Astrocyte of the hippocampus (primary cell): Measurements from ENCODE around the gene ZCCHC24.
"Not testable (repeated sequence)": the region's sequence is repeated elsewhere in the genome, so short reads cannot be mapped to it uniquely, and the experiment has no call there.

Experiments
- DNase-seq: peaks from one replicate; pipeline ENCODE4 v3.0.0; 2011; ENCODE audit warnings: low read depth, low spot score

ZCCHC24 gene

DNA sequence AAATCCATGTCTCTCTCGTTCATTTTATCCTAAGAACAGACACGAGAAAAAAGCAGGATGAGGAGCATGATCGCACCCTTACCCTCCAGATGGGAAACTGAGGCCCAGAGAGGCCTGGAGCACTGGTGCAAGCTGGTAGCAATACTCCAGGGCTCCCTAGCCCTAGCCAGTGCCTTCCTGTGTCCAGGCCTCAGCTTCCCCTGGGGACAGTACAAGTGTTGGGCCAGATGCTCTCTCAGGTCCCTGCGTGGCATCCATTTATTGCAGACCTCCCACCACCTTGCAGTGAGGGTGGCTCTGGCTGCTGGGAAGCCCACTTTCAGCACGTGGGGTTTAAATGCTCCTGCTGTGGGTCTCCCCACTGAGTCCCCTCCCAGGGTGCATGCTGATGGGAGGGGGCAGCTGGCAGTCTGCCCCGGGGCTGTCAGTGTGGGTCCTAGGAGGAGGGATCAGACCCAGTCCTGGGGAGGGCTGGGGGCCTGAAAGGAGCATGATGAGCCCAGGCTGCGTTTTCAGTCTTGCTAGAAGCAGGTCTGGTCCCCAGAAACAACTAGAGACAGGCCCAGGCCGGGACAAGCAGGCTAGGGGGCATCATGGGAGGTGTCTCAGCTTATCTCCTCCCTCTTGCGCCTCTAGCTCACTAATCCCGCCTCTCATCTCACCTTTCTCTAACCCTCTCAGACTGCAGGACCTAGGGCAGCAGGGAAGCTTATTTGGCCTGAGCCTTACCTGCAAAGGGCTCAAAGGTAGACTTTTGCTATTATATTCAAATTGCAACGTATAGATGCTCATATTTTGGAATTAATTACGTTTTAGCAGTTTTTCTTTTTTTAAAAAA is 98.8 kb downstream of the ZCCHC24 start:
- DNase-seq: no peak

DNA sequence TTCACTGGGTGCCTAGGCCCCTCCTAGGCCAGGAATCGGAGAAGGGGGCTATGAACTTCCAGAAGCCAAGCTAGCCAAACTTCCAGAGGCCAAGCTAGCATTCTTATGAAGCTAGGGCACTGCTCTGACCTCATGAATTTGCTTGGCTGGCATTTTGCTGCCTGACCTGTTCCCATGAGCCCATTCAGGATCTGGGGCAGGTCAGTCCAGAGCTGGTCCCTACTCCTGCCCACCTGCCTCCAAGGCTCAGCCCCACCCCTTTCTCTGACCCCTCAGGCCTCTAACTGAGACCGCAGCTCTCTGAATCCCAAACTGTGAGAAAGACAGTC is 99.4 kb downstream of the ZCCHC24 start:
- DNase-seq: no peak

DNA sequence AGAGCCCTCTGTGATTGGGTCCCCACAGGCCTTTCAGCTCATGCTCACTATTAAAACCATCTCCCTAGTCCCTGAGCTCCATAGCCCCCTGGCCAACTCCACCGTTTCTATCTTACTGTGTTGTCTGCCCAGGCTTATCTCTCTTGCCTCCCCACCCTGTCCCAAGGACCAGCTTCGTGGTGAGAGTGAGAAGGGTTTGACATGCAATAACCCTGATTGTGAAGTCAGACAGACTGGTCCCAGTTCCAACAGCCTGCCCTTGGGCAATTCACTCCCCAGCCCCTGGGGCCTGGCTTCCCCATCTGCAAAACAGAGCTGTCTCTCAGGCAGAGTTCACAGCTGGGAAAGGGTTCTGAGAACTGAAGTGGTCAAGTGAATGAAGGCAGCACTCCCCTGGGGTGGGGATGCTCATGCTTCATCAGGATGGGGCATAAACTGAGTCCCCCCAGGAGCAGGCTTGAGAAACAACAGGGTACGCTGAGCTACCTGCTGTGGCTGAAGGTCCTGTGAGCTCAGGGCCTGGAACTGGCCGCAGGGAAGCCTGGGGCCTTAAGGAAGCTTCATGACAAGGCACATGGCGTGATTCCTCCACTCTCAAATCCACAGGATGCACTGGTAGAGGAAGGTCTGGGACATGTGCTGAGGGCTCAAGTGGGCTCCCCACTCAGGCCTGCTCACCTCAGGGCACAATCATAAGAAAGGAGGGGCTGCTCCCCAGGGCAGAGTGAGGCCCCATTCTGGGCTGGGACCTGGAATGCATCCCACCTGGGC is 100.0 kb downstream of the ZCCHC24 start:
- no peak for DNase-seq

DNA sequence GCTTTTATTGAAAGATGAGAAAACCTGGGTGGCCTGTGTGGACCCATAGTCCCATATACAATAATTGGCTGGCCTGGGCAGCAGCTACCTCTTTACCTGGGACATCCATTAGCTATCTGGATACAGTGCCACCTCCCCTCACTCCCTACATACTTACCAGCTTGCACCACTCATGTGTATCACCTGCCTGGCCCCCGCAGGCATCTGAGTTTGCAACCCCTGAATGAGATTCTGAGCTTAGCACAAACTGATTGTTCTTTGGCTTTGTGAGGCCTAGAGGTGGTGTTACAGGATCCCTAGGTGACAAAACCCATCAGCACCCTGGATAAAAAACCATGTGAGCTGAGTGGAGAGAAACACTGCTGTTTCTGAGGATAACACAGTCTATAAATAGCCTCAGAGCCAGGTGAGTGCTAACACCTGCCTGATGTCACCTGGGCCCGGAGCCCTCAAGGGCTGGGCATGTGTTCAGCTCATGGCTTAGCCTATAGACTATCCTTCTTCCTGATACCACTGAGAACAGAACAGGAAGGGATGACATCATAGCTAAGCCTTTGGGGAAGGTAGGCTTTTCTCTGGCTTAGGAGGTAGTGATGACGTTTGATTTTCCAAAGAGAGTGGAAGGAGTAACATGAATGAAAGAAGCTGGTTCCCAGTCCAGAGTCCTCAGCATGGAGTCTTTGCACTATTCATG is 100.8 kb downstream of the ZCCHC24 start:
- no peak for DNase-seq

DNA sequence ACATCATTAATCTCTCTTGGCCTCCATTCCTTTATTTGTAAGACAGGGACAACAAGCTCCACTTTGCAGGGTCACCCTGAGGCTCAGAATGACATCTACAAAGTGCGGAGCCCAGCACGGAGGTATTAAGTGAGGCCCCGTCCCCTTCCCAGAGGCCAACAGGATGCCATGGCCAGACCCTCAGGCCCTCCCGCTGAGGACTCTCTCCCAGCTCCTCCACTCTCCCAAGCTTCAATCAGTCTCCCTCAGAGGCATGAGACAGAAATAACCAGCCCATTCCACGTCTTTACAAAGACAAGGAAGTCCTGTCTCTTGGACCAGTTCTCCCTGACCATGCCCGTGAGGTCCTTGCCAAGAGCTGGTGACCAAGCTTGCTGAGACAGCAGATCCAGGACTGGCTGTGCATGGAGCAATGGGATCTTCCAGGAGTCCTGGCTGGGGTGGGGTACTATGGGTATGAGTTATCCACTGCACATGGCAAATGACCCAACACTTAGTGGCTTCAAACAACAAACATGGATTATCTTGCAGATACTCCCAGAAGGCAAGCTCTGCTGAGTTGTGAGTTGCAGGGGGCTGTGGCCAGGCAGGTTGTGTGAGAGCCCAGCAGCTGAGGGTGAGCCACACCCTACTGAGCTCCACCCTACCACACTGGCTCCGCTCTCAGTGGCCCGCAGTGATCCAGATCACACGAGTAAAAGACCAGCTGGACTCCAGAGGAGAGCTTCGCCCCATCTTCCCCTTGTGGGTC is 102.4 kb downstream of the ZCCHC24 start:
- DNase-seq: no peak

DNA sequence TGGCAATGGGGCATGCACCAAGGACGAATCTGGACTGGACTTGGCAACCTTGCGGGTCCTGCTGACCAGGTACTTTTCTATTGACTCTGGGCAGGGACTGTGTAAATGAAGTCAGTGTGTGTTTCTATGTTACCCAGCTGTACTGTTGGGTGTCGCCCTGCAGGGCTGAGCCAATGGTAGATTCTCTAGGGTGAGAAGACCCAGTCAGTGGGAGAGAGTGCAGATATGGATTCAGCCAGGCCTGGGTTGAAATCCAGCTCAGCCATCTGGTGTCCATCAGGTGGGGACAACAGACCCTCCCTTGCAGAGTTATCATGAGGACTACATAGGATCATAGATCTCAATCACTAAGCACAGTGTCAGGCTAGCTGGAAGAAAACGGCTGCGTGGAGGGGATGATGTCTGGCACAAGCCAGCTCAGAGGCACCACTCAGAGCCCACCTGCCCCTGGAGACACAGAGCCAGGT is 103.1 kb downstream of the ZCCHC24 start:
- DNase-seq: no peak

DNA sequence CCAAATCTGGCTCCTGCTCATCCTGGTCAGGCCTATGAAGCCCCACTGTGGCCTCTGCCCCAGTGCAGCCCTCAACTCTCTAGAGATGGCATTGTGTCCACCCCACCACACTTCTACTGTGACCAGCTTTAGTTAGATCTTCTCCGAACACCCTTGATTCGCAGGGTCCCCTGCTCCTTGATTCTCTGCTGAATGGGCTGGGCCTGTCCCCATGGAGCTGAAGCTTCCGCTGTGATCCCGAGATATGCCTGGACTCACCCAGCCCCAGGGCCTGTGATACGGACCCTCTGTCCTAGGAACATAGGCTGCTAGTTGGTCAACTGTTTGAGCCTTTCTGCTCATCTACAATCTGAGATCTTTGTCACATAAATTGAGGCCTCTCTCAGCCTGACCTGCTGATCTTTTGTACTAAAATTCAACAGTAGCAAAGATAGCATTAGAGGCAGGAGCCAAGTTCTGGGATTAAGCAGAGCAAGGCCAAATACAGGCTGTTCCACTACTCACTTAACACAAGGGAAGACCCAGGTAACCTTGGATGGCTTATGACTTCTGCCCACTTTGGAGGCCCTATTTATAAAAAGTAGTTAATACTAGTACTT is 104.7 kb downstream of the ZCCHC24 start:
- no peak for DNase-seq

DNA sequence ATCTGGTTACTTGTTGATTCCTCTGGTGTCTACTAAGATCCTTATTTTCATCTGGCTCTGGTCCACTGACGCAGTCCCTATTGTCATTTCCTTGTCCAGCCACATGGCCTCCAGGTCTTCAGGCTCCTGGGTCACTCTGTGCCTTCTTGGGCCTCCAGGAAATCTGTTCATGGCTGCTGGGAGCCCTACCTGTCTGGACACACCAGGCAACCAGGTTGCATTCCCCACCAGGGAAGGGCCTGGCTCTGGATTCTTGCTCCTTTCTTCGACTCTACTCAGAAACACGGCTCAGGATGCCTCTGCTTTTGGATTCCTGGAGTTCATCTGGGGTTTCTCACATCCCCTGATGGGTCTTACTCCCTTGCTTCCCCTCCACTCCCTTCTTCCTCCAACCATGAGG is 106.2 kb downstream of the ZCCHC24 start:
- no peak for DNase-seq

DNA sequence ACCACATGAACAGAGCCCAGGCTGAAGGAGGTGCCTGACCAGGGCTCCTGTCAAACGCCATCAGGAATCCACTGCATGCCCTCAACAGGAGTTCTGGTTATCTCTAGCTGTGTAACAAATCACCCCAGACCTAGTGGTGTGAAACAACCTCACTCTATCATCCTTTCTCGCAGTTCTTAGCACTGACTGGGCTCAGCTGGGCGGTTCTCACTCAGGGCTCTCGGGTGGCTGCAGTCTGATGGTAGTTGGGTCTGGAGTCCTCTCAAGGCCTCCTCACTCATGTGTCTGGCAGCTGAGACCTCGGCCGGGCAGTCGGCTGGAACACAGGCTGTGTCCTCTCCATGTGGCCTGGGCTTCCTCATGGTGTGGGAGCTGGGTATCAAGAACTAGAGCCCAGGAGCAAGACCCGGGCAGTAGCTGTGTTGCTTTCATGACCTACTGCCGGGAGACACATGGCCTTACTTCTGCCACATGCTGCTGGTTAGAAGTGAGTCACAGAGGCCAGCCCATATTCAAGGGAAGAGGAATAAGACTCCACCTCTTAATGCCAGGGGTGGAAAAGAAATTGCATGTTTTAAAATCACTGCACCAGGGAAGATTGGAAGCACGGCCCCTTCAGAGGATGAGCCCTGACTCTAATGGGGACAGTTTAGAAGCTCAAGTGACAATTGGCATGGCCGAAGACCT is 107.5 kb downstream of the ZCCHC24 start:
- DNase-seq: not testable (repeated sequence)

DNA sequence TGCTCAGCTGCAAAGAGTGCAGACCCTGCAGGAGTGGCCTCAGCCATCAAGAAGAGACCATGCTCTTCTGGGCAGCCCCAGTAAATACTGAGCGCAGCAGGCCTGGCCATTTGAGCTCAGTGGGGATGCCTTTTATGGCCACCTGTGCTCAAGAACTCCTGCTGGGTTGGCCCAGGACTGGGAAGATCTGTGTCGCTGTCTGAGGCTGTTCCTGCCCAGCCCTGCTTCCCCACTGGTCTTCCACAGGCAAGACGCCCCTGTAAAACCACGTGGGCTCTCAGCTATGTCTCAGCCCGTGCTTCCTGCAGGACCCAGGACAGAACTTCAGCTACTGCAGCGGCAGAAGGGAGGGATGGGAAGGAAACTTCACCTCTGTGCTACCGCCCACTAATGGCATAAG is 108.7 kb downstream of the ZCCHC24 start:
- no peak for DNase-seq

DNA sequence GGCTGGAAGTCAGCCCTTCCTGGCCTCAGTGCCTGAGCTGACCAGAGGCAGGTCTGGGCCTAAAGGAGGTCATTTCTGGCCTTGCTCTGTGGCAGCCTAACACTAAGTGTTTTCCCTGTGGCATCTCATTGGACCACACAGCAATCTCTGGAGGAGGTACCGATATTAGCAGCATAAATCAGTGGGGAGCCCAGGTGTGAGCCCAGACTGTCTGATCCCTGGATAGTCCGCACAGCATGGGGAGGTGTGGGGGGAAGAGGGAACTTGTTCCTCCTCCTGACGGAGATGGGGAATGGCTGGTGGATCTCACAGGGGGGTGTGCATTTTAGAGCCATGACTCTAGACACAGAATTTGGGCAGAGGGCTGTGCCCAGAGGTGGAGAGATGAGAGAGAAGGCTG is 109.1 kb downstream of the ZCCHC24 start:
- DNase-seq: no peak

DNA sequence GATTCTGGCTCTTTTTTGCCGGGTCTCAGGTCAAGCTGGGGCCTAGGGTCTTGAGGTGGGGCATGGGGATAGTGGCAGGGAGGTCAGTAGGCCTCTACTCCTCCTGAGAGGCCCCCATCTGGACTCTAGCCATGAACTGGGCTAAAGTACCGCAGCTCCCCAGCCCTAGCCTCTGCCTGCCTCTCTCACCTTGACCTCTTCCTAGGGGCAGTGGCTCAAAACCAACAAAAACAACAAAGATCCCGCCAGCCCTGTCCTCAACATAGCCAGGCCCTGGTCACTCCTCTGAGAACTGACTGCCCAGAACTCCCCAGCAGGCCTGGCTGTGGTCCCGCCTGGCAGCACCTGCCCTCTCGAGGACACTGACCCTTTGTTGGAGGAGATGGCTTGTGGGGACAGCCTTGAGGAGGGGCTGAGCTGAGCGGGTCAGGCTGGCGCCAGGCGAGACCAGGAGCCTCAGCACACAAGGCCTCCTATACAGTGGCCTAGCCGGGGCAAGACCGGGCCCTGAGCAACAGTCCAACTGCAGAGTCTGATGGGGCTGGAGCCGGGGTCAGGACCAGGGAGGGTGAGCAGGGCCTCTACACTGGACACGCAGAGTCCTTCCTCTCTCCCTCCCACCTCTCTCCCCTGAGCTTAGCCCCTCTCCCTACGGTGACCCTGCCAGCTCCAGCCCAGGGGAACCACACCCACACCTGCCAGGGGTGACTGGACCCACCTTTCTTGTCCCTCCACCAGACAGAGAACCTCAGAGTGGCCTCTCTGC is 109.8 kb downstream of the ZCCHC24 start:
- no peak for DNase-seq

DNA sequence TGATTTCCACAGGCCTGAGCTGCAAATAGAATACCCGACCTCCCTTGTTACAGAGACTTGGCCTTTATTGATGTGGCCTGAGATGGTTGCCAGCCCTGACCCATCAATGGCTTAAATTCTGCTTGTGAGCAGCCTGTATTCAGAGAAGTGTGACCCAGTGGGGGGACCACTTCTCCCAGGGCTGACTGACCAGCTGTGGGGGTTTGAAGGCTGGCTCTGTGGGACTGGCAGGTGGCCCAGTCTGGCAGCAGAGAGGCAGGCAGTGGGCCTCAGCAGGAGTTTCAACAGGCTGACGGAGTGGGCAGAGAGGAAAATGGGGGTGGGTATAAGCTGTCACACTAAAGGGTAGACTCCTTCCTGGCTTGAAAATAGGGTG is 110.3 kb downstream of the ZCCHC24 start:
- DNase-seq: no peak

DNA sequence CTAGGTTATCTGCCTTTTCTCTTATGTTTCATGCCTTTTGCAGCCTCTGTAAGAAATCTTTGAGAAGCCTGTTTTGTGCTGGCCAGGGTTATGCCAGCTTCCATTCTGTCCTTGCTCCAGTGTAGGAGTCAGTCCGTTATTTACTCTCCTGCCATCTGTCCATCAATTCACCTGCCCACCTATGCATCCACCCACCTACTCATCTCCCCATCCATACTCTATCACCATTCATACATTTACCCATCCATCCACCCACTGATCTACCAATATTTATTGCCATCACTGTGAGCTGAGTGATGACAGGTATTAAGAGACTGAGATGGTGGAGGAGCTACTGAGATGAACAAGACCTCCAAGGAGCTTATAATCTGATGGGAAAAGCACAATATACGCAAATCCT is 110.9 kb downstream of the ZCCHC24 start:
- DNase-seq: no peak

DNA sequence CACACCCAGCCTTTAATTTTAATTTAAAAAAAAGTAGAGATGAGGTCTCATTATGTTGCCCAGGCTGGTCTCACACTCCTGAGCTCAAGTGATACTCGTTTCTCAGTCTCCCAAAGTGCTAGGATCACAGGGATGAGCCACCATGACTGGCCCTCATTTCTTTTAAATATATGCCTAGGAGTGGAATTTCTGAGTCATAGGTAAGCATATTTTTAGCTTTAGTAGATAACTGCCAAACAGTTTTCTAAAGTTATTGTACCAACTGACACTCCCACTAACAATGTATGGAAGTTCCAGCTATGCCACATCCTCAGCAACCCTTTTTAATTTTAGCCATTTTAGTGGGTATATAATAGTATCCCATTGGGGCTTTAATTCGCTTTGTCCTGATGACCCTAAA is 111.9 kb downstream of the ZCCHC24 start:
- peak; percentile 32 for DNase-seq

DNA sequence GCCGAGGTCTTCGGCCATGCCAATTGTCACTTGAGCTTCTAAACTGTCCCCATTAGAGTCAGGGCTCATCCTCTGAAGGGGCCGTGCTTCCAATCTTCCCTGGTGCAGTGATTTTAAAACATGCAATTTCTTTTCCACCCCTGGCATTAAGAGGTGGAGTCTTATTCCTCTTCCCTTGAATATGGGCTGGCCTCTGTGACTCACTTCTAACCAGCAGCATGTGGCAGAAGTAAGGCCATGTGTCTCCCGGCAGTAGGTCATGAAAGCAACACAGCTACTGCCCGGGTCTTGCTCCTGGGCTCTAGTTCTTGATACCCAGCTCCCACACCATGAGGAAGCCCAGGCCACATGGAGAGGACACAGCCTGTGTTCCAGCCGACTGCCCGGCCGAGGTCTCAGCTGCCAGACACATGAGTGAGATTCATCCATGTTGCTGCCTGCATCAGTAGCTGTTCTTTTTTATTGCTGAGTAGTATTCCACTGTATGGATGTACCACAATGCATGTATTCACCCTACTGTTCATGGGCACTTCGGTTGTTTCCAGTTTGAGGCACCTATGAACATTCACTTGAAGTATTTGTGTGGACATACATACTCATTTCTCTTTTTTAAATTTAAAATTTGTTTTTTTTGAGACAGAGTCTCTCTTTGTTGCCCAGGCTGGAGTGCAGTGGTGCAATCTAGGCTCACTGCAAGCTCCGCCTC is 112.7 kb downstream of the ZCCHC24 start:
- DNase-seq: not testable (repeated sequence)
